Measurements from ENCODE around the gene ZFHX3.

Gene ZFHX3

GRCh38 chr16:72785886-72786285, 262.0 kb downstream of the ZFHX3 start:
- DNase-seq = no peak

DNA sequence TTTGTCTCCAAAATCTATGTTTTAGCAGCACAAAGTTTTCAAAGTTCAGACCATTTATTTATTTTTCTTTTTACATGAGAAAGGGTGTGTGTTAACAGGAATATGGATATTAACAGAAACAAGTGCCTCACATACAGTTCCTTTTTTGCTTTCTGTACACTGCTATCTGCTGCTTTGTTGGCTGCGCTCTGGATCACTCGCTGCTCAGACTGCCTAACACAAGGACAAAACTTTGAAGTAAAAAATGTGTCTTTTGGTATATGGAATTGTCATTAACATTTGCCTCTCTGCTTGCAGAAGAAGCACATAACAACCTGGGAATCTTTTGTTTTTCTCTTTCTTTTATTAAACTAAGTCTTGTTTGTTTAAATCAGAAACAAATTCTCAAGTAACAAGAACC, 262.8 kb downstream of the ZFHX3 start:
- no peak for DNase-seq

- DNase-seq = no peak
Observed at GRCh38 chr16:72783716-72784318, 264.1 kb downstream of the ZFHX3 start.

- DNase-seq = no peak
Observed at GRCh38 chr16:72769876-72770275, 278.1 kb downstream of the ZFHX3 start.

DNA sequence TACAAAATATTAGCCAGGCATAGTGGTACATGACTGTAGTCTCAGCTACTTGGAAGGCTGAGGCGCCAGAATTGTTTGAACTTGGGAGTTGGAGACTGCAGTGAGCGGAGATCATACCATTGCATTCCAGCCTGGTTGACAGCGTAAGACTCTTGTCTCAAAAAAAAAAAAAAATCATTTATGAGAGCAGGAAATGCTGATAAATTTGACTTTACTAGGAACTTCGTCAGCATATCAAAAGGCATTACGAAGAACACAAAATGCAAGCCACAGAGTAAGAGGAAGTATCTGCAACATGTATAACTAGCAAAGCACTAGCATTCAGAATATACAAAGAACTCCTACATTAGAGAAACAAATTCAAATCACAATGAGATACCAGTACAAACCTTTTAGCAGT, 279.3 kb downstream of the ZFHX3 start:
- no peak for DNase-seq

DNA sequence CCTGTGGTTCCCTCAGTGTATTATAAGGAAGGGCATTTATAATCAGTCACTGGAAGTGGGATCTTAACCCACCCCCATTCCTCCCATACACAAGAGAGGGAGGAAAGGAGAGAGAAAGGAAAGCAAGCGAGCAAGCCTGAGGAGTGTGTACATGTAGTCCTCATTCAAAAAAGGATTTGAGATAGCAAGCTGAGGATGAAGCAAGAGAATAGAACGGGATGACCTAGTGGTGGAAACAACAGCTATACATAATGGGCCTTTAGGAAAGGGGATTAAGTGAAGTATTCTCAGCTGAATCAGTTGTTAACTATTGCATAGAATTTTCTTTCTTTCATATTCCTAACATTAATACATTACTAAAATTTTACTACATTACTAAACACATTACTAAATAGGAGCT, 281.4 kb downstream of the ZFHX3 start:
- DNase-seq = no peak

DNA sequence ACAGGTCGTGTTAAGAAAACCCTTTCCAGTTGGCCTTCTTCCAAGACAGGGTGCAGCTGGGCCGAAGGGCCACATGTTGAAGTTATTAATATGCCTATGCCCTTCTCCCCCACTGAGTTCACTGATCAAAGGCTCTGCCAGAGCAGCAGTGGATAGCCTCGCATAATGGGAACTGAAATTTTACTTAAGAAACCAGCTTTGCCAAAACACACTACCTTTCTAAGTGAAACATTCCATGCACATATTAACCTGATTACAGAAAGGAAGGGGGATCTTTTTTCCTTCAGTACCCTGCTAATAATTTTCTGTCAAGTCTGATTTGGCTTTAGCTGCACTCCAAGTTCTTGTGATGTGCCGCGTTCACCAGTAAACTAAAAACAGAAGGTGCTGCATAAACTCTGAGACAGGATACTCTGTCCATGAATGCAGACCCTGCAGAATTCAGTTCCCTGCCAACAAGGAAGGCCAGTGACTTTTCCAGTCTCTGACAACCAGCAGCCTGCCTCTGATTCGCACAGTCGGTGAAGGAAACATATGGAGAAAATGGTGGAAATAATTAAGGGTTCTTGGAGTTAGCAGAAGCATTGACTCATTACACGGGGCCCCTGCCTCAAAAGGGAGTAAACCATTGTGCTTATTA, 283.8 kb downstream of the ZFHX3 start:
- DNase-seq = no peak

DNA sequence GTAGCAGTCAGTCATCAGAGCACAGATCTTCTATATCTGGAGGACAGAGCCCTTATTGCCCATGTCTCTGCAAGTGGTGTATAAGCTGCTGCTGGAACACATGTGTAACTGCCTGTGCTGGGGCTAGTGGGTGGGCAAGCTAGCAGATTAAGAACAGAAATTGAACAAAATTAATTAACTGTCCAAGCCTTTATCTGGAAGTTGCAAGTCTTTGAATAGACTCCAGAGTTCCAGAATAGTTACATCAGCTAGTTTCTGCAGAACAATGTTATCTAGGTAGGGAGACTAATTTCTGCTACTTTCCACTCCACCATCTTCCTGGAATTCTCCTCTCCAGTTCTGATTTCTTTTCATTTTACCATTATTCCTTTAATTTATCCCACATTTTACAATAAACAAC, 287.3 kb downstream of the ZFHX3 start:
- DNase-seq = no peak

GRCh38 chr16:72753881-72754280, 294.0 kb downstream of the ZFHX3 start:
- no peak for DNase-seq

- DNase-seq = no peak
Observed at GRCh38 chr16:72752004-72752695, 295.8 kb downstream of the ZFHX3 start.

DNA sequence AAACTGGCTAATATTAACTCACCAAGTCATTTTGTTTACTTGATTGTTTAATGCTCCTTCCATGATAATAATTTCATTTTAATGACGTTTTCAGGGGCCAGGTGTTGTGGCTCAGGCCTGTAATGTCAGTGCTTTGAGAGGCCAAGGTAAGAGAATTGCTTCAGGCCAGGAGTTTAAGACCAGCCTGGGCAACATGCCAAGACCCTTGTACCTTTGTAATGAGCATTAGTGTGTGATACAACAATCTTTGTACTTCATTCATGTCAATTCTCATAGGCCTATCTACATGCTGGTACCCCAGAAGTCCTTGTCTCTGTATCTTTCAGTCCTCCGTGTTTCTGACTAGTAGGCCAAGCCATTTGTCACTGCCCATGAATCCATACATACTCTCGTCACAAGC, 296.9 kb downstream of the ZFHX3 start:
- DNase-seq = no peak

GRCh38 chr16:72749091-72749490, 298.8 kb downstream of the ZFHX3 start:
- DNase-seq = no peak

- no peak for DNase-seq
Observed at GRCh38 chr16:72744076-72744793, 303.7 kb downstream of the ZFHX3 start.

DNA sequence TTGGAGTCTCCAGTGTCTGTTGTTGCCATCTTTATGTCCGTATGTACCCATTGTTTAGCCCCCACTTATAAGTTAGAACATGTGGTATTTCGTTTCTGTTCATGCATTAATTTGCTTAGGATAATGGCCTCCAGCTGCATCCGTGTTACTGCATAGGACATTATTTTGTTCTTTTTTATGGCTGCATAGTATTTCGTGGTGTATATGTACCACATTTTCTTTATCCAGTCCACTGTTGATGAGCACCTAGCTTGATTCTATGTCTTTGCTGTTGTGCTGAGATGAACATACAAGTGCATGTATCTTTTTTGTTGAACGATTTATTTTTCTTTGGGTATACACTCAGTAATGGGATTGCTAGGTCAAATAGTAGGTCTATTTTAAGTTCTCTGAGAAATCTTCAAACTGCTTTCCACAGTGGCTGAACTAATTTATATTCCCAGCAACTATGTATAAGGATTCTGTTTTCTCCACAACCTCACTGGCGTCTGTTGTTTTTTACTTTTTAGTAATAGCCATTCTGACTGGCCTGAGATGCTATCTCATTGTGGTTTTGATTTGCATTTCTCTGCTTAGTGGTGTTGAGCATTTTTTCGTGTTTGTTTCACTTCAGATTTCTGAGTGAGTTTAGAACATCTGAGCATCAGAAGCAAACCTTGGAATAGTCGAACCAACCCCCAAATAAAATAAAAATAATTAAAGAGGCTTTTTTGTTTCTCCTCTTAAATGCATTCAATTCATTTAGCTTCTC, 304.7 kb downstream of the ZFHX3 start:
- no peak for DNase-seq

DNA sequence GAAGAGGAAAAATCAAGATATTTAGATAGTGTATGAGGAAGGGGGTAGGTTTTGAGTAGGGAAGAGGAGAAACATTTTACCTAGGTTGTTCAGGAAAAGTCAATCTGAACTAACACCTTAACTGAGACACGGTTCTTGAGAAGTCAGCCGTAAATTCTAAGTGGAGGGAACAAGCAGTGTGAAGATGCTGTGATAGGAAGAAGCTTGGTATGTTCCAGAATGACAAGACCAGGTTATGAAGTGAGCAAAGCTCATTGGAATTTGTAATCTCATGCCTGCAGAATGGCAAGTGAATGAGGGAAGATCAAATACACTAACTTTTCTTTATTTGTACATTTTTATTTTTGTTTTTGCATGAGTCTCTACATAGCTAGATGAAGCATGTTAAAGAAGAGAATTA, 307.6 kb downstream of the ZFHX3 start:
- no peak for DNase-seq

GRCh38 chr16:72739577-72739976, 308.4 kb downstream of the ZFHX3 start:
- no peak for DNase-seq

- no peak for DNase-seq
Observed at GRCh38 chr16:72736074-72736473, 311.9 kb downstream of the ZFHX3 start.

Data from effector CD8-positive, alpha-beta T cell (primary cell).